Transverse colon (tissue), 3 donors: Measurements from ENCODE around the gene DPP10.

ENCODE experiments used
- EP300 ChIP-seq: sonication (generic); formaldehyde crosslinking; IDR thresholded peaks from one replicate; pipeline ENCODE4 v1.6.1; 2017; ENCODE audit warnings: antibody characterized with exemption, low read depth
- TF ChIP-seq, protein P1 (sequence below), 5 experiments: fragments of 200-600 bp in 3 of 5; fragments of 450-650 bp in 2 of 5; sonication (generic) in 3 of 5; IDR thresholded peaks; 1 replicate in 2 of 5; 2 replicates in 3 of 5; pipeline ENCODE4 v1.5.1; 2016 to 2017; ENCODE audit warnings: antibody characterized with exemption in 5 of 5, inconsistent platforms in 3 of 5, mild to moderate bottlenecking in 2 of 5, moderate library complexity in 1 of 5

- no peak for TF ChIP-seq EP300
- TF ChIP-seq, protein P1, sequence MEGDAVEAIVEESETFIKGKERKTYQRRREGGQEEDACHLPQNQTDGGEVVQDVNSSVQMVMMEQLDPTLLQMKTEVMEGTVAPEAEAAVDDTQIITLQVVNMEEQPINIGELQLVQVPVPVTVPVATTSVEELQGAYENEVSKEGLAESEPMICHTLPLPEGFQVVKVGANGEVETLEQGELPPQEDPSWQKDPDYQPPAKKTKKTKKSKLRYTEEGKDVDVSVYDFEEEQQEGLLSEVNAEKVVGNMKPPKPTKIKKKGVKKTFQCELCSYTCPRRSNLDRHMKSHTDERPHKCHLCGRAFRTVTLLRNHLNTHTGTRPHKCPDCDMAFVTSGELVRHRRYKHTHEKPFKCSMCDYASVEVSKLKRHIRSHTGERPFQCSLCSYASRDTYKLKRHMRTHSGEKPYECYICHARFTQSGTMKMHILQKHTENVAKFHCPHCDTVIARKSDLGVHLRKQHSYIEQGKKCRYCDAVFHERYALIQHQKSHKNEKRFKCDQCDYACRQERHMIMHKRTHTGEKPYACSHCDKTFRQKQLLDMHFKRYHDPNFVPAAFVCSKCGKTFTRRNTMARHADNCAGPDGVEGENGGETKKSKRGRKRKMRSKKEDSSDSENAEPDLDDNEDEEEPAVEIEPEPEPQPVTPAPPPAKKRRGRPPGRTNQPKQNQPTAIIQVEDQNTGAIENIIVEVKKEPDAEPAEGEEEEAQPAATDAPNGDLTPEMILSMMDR (IDR thresholded peaks at IDR 0.05) = no peak
Observed at GRCh38 chr2:114580691-114581090, 138.2 kb downstream of the DPP10 start.
